ENCODE measurements around the gene RPP38. TPM values are rescaled to one million over a fixed set of nuclear protein-coding genes. Genes with fewer than 3 reads are reported as not detected.

RPP38 gene
- total and polyA plus RNA-seq, 2 of the 8 experiments (the other 6 are each of a cell fraction or from before 2014, with no cell fraction given) = 20.8 to 23.3 TPM

- TF ChIP-seq TAF1 (IDR thresholded peaks at IDR 0.05; ENCODE audit: low read depth, low read length) = no peak
- TF ChIP-seq SIN3A (conservative IDR thresholded peaks at IDR 0.05 in 1 of 2, IDR thresholded peaks at IDR 0.05 in 1 of 2; ENCODE audit: low read depth in 1 of 2, low read length in 2 of 2) = no peak
- no peak for TF ChIP-seq RXRA (IDR thresholded peaks at IDR 0.05; ENCODE audit: insufficient read depth, low read depth, low read length)
- TF ChIP-seq EP300 (IDR thresholded peaks at IDR 0.05; ENCODE audit: borderline replicate concordance in 1 of 2, low read depth in 2 of 2, low read length in 2 of 2) = no peak
- TF ChIP-seq GABPA (IDR thresholded peaks at IDR 0.05; ENCODE audit: borderline replicate concordance, insufficient read depth, low read length) = no peak
Measured at GRCh38 chr10:15060638-15061037, 36.5 kb upstream of the RPP38 start (continued).
